ENCODE data around the gene RAB30.

- TF ChIP-seq EZH2phosphoT487 (IDR thresholded peaks at IDR 0.05; ENCODE audit: low read depth, severe bottlenecking, unreplicated experiment) (no peak), CTCF (IDR thresholded peaks at IDR 0.05; ENCODE audit: poor library complexity) (no peak)
Measured at GRCh38 chr11:82981852-82982251, 89.8 kb downstream of the RAB30 start.

Measured in hepatocyte (in vitro differentiated cells).